22Rv1 (cell line): ENCODE data around the gene AK9.

Experiments used
- CTCF ChIP-seq: fragments of 450-650 bp; IDR thresholded peaks from 2 replicates; pipeline ENCODE4 v1.5.1; 2017; ENCODE audit warnings: mild to moderate bottlenecking
- ZFX ChIP-seq: fragments of 450-650 bp; IDR thresholded peaks from 2 replicates; pipeline ENCODE4 v1.6.1; 2017; ENCODE audit warnings: antibody characterized with exemption, borderline replicate concordance

- TF ChIP-seq CTCF (no peak), ZFX (no peak)
Measured at GRCh38 chr6:109491207-109491938, 199.6 kb downstream of the AK9 start.
